A549 (cell line): ENCODE data around the gene GNAI2. TPM values are rescaled to one million over a fixed set of nuclear protein-coding genes. Genes with fewer than 3 reads are reported as not detected.

Source experiments
- ATAC-seq, 2 experiments: fragments of 200-7000 bp in 1 of 2; fragments of >200 bp in 1 of 2; cut with Nextera tagmentation in 1 of 2; cut with Tn5 transposase in 1 of 2; 3 replicates each; pipeline versions ENCODE4 v1.8.0 to v1.9.1; 2018 to 2020; ENCODE audit warnings: mild to moderate bottlenecking in 1 of 2, moderate library complexity in 1 of 2
- CTCF ChIA-PET: fragments of 300-600 bp; sonication (Branson Sonifier 250); formaldehyde crosslinking; extraction: SDS; loops from one replicate; lab custom pipeline; 2021; ENCODE audit warnings: antibody characterized with exemption, inconsistent platforms; lab: Yijun Ruan, JAX
- POLR2A ChIA-PET: fragments of 350-600 bp; formaldehyde crosslinking; extraction: SDS; loops from one replicate; lab custom pipeline; 2021; ENCODE audit warnings: antibody characterized with exemption, inconsistent platforms; lab: Yijun Ruan, JAX
- DNase-seq, 2 experiments: peaks; one replicate each; pipeline versions ENCODE4 v3.0.0 to v3.0.0-alpha.2; 2011 to 2016; ENCODE audit warnings: low read depth in 1 of 2, low spot score in 1 of 2
- FAIRE-seq: peaks from 2 replicates; lab custom pipeline; 2011; peaks lifted over from hg19 to GRCh38; lab: Jason Lieb, UNC
- H3K27ac ChIP-seq, 2 experiments: fragments of >200 bp; sonication (Bioruptor Twin); formaldehyde crosslinking; 3 replicates each; pipeline ENCODE4 v1.5.1; 2016 to 2017
- H3K4me1 ChIP-seq: fragments of >200 bp; sonication (Bioruptor Twin); formaldehyde crosslinking; 3 replicates; pipeline ENCODE4 v1.6.1; 2016
- H3K4me2 ChIP-seq: fragments of >200 bp; sonication (Bioruptor Twin); formaldehyde crosslinking; 3 replicates; pipeline ENCODE4 v1.6.1; 2016
- H3K4me3 ChIP-seq: fragments of >200 bp; sonication (Bioruptor Twin); formaldehyde crosslinking; 3 replicates; pipeline ENCODE4 v1.5.1; 2016
- H3K9me3 ChIP-seq: fragments of >200 bp; sonication (Bioruptor Twin); formaldehyde crosslinking; 3 replicates; pipeline ENCODE4 v1.6.1; 2016
- EHF ChIP-seq: fragments of 250-450 bp; sonication (Bioruptor Pico); IDR thresholded peaks from 2 replicates; pipeline ENCODE4 v1.5.0; 2020; ENCODE audit warnings: mild to moderate bottlenecking
- ESRRA ChIP-seq: fragments of 150-350 bp; IDR thresholded peaks from 2 replicates; pipeline ENCODE4 v1.6.1; 2014; ENCODE audit warnings: mild to moderate bottlenecking, low read length, borderline replicate concordance
- FOSL2 ChIP-seq, 2 experiments: fragments of 450-650 bp in 1 of 2; fragments of >200 bp in 1 of 2; sonication (Bioruptor Twin) in 1 of 2; formaldehyde crosslinking; IDR thresholded peaks; 2 replicates each; pipeline versions ENCODE4 v1.5.0 to v1.6.1; 2016 to 2020; ENCODE audit warnings: mild to moderate bottlenecking in 1 of 2, moderate library complexity in 1 of 2
- FOXS1 ChIP-seq: fragments of 250-450 bp; sonication (Bioruptor Pico); IDR thresholded peaks from 2 replicates; pipeline ENCODE4 v1.5.0; 2020; ENCODE audit warnings: mild to moderate bottlenecking, moderate library complexity
- GATA3 ChIP-seq: IDR thresholded peaks from 2 replicates; pipeline ENCODE4 v1.6.1; 2012; ENCODE audit warnings: borderline replicate concordance
- HMGXB4 ChIP-seq: fragments of 250-450 bp; sonication (Bioruptor Pico); IDR thresholded peaks from 2 replicates; pipeline ENCODE4 v1.5.0; 2021; ENCODE audit warnings: mild to moderate bottlenecking, moderate library complexity, borderline replicate concordance
- HOXB5 ChIP-seq: fragments of 250-450 bp; sonication (Bioruptor Pico); IDR thresholded peaks from 2 replicates; pipeline ENCODE4 v1.5.0; 2020; ENCODE audit warnings: mild to moderate bottlenecking, moderate library complexity
- KDM1A ChIP-seq: fragments of 200-600 bp; sonication (generic); IDR thresholded peaks from 2 replicates; pipeline ENCODE4 v1.6.1; 2016; ENCODE audit warnings: low read depth, mild to moderate bottlenecking
- NFE2L2 ChIP-seq: fragments of 150-350 bp; conservative IDR thresholded peaks from 2 replicates; pipeline ENCODE4 v1.6.1; 2014; ENCODE audit warnings: low read length
- POLR2AphosphoS2 ChIP-seq: conservative IDR thresholded peaks from 2 replicates; pipeline ENCODE4 v1.6.1; 2012; ENCODE audit warnings: low read length, improper control_type of control experiment, inconsistent platforms
- USF2 ChIP-seq: fragments of 450-650 bp; IDR thresholded peaks from 2 replicates; pipeline ENCODE4 v1.6.1; 2014; ENCODE audit warnings: antibody characterized with exemption
- WGBS: methylation state at CpG from one replicate; pipeline ENCODE4 v1.1.6; 2017; ENCODE audit errors: missing lambda C conversion rate; 5-methylcytosine and 5-hydroxymethylcytosine counted together
- polyA plus RNA-seq, 4 experiments: library from polyadenylated mRNA; depleted of rRNA in 3 of 4; stranded (reverse); fragments of >200 nt; fragmentation: RNase III in 1 of 4; extraction: RNeasy Plus Mini Kit Qiagen cat#74134 plus additional on column Dnase treatment in 1 of 4; gene quantifications; 2 replicates in 3 of 4; 3 replicates in 1 of 4; pipeline ENCODE4 v1.2.3, GENCODE V29; 2011 to 2017
- TF ChIP-seq, protein P1 (sequence below): fragments of >200 bp; sonication (Bioruptor Twin); formaldehyde crosslinking; IDR thresholded peaks from 2 replicates; pipeline ENCODE4 v1.6.1; 2016
- TF ChIP-seq, protein P2 (sequence below): fragments of >200 bp; sonication (Bioruptor Twin); formaldehyde crosslinking; IDR thresholded peaks from 3 replicates; pipeline ENCODE4 v1.6.1; 2016
- TF ChIP-seq, protein P3 (sequence below): IDR thresholded peaks from 2 replicates; pipeline ENCODE4 v1.6.1; 2012

Gene GNAI2
- polyA plus RNA-seq, 2 of the 4 experiments (the other 2 are of a cell fraction) = 47.4 to 67.8 TPM

DNA sequence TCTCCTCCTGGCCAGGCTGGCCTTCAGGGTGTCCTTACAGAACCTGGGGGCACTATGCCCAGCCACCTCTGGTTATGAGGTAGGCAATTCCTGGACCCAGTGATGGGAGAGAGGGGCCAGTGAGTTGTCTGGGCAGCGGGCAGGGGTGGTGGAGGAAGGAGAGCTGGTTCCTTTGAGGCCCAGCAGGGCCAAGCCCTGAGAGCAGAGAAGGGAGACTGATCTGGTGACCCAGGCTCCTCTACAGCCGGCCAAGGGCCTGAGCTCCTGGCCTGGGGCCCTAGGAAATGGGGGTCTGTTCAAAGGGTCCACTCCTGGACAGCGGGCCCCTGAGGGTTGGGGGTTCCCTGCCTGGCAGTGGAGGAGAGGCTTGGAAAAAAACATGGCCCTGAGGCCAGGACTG is 23.0 kb upstream of the GNAI2 start:
- Histone ChIP-seq H3K27ac (no peak overlapping the region; a peak in 1 of 6 replicates), H3K4me1 (no peaks in the 10 kb centered on the region), H3K4me3 (no peak overlapping the region), H3K4me2 (no peak overlapping the region)
- no peak for DNase-seq
- FAIRE-seq = no peak
- CTCF ChIA-PET = interaction anchor here (1.0 to 25.9 kb wide), 4 partner anchors 12 to 47 kb away, joined by 3 to 550 read pairs (median 34); partner anchors contain the start of gene GNAT1
- POLR2A ChIA-PET = no interaction called here
- 71% methylated on average over 1 of the region's 3 CpGs for WGBS
- TF ChIP-seq HOXB5 (CRISPR knock-in tag) (no peak), ESRRA (no peak), FOSL2 (IDR thresholded peaks at IDR 0.05) (no peak), FOSL2 (CRISPR knock-in tag; IDR thresholded peaks at IDR 0.05) (no peak)
- TF ChIP-seq, all 56 proteins: peak for 0
- no peak for ATAC-seq
- no peaks in the 10 kb centered on the region for H3K9me3 ChIP-seq

DNA sequence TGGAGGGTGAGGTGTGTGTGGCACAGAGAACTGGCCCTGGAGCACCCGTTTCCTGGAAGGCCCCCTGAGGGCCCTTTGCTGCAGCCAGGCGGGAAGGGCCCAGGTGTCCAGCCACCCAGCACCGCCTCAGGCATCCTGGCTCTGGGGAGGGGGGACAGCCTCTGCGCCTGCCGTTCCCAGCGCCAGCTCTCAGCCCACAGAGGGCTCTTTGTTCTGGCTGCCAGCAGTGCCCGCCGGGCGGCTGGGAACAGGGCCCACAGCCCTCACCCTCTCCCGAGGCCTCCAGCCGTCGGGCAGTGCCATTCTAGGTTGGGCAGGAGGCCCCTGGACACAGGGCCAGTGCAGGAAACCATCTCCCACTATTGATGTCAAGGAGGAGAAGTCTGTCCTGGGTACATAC is 22.6 kb upstream of the GNAI2 start:
- ChIA-PET POLR2A (no interaction called here), CTCF (interaction anchor here (0.9 to 25.9 kb wide), 5 partner anchors 10 to 47 kb away, joined by 3 to 550 read pairs (median 4); partner anchors contain the start of gene GNAT1)
- H3K9me3 ChIP-seq = no peaks in the 10 kb centered on the region
- 90% methylated on average over 12 of the region's 12 CpGs for WGBS
- ATAC-seq (no peak), DNase-seq (no peak), FAIRE-seq (no peak)
- TF ChIP-seq USF2 (no peak), EHF (CRISPR knock-in tag) (no peak), FOXS1 (CRISPR knock-in tag) (no peak), FOSL2 (IDR thresholded peaks at IDR 0.05) (no peak), FOSL2 (CRISPR knock-in tag; IDR thresholded peaks at IDR 0.05) (no peak), HMGXB4 (CRISPR knock-in tag) (no peak), POLR2AphosphoS2 (no peak), GATA3 (no peak)
- TF ChIP-seq, protein P1, sequence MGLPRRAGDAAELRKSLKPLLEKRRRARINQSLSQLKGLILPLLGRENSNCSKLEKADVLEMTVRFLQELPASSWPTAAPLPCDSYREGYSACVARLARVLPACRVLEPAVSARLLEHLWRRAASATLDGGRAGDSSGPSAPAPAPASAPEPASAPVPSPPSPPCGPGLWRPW = no peak
- TF ChIP-seq, protein P2, sequence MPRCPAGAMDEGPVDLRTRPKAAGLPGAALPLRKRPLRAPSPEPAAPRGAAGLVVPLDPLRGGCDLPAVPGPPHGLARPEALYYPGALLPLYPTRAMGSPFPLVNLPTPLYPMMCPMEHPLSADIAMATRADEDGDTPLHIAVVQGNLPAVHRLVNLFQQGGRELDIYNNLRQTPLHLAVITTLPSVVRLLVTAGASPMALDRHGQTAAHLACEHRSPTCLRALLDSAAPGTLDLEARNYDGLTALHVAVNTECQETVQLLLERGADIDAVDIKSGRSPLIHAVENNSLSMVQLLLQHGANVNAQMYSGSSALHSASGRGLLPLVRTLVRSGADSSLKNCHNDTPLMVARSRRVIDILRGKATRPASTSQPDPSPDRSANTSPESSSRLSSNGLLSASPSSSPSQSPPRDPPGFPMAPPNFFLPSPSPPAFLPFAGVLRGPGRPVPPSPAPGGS = no peak
- no peaks in the 10 kb centered on the region for H3K4me1 ChIP-seq
- H3K4me3 ChIP-seq = no peak overlapping the region
- H3K27ac ChIP-seq = no peak overlapping the region
- H3K4me2 ChIP-seq = no peak overlapping the region

- ATAC-seq (no peak), DNase-seq (no peak), FAIRE-seq (no peak)
- ChIA-PET POLR2A (no interaction called here), CTCF (interaction anchor here (0.7 to 25.9 kb wide), 4 partner anchors 11 to 24 kb away, joined by 3 to 550 read pairs (median 10); partner anchors contain the start of gene GNAT1)
- no peak for TF ChIP-seq NFE2L2
- TF ChIP-seq, protein P3, sequence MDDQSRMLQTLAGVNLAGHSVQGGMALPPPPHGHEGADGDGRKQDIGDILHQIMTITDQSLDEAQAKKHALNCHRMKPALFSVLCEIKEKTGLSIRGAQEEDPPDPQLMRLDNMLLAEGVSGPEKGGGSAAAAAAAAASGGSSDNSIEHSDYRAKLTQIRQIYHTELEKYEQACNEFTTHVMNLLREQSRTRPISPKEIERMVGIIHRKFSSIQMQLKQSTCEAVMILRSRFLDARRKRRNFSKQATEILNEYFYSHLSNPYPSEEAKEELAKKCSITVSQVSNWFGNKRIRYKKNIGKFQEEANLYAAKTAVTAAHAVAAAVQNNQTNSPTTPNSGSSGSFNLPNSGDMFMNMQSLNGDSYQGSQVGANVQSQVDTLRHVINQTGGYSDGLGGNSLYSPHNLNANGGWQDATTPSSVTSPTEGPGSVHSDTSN = no peak
- no peak for TF ChIP-seq POLR2AphosphoS2
- TF ChIP-seq KDM1A = no peak
- no peak for TF ChIP-seq FOSL2 (IDR thresholded peaks at IDR 0.05)
- no peak for TF ChIP-seq FOSL2 (CRISPR knock-in tag; IDR thresholded peaks at IDR 0.05)
- Histone ChIP-seq H3K4me1 (no peaks in the 10 kb centered on the region), H3K9me3 (no peaks in the 10 kb centered on the region), H3K4me2 (no peak overlapping the region), H3K4me3 (no peak overlapping the region), H3K27ac (no peak overlapping the region)
- WGBS = 58% methylated on average over 7 of the region's 10 CpGs
Observed at GRCh38 chr3:50214824-50215223, 21.2 kb upstream of the GNAI2 start.
